HG02885 (cell line): ENCODE results near the gene UAP1.
"Not testable (repeated sequence)": the region's sequence is repeated elsewhere in the genome, so short reads cannot be mapped to it uniquely, and the experiment has no call there.

ENCODE experiments used
- ATAC-seq: cut with Tn5 transposase; IDR thresholded peaks from one replicate; pipeline ENCODE4 v1.9.1; 2021; ENCODE audit warnings: mild to moderate bottlenecking; ENCODE audit not compliant: unreplicated experiment, poor library complexity

Gene UAP1

DNA sequence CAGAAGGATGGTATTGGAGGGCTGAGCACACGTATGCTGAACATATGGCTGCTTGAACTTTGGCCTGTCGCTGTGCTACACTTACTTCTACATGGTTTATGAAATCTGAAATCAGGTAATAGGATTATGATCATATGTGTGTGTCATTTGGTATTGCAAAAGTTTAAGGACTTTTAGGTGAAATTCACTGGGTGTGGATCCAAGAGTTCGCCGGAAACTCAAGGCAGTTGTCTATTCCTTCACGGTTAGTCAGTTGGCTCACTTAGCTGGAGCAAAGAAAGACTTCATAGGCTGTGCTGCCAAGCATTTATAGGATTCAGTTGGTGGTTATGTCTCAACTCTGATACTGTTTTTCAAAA is 927 bp downstream of the UAP1 start:
- ATAC-seq: no peak

DNA sequence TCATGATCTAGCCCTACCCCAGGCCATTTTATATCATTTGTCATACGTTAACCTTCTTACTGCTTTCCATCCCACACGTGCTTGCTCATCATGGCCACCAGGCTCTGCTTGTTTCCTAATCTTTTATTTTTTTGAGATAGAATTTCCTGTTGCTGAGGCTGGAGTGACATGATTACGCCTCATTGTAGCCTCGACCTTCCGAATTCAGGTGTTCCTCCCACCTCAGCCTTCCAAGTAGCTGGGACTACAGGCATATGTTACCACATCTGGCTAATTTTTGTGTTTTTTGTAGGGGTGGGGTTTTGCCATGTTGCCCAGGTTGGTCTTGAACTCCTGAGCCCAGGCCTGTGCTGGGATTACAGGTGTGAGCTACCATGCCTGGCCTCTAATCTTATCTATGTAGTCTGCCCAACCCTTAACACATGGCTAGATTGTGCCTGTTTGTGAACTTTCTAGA is 3.3 kb downstream of the UAP1 start:
- ATAC-seq: no peak

DNA sequence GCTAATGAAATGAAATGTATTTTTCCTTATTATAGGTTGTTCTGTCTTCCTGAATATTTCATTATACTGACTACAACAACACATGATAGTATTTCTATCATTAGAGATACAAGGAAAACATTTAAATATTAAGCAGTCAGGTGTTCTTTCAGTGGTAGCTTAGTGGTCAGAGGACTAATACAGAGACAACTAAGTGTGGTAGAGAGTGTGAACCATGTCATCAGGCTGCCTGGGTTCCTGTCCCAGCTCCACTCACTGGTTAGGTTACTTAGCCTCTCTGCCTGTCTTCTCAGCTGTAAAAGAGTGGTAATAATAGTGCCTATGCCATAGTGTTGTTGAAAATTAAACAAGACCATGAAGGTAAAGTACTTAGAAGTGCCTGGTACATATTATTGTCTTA is 3.9 kb downstream of the UAP1 start:
- ATAC-seq: no peak

DNA sequence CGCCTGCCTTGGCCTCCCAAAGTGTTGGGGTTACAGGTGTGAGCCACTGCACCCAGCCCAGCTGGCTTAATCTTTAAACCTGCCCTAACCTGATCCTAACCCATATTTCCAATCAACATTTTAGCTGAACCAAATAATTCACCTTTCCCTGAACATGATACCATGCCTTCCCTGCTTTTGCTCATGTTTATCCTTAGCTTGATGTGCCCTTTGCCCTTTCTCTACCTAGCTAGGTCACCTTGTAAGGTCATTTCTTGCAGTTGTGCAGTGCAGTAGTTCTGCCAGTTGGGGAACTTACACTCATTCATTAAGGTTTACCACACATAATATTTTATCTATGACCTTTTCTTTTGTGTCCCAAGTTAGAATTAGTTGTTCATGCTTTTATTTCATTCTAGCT is 5.3 kb downstream of the UAP1 start:
- ATAC-seq: no peak

DNA sequence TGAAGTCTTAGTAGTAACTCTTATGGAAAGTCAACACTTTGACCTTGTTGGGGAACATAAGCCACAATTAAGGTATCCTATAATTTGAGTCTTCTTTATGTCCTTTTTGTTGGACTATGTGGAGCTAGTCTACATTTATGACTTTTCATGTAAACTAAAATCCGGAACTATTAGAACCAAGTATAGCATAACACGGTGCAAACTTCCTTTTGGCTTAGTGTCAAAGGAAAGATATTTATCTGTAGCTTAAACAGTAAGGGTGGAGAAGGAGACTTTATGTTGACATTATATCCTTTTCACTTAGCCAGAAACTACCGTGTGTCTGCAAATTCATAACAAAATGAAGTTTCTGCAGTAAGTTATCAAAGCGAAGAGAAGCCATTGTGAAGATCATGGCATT is 7.3 kb downstream of the UAP1 start:
- ATAC-seq: no peak

DNA sequence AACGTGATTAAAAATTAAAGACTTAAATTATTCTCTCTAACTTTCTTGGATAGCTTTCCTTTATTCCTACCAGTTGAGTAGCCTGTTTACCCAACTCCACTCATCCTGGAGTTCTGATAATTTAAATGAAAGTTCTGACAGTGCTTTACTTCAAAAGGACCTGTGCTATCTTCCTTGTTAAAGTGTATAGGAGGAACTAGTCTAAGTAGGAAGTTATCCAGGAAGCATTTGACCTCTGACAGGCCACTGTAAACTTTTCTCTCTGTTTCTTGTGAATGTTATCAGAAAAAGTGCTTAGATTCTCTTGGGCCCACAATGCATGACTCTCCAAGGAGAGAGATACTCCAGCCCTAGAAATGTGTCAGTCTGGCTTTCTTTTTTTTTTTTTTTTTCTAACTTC is 9.2 kb downstream of the UAP1 start:
- no peak for ATAC-seq

DNA sequence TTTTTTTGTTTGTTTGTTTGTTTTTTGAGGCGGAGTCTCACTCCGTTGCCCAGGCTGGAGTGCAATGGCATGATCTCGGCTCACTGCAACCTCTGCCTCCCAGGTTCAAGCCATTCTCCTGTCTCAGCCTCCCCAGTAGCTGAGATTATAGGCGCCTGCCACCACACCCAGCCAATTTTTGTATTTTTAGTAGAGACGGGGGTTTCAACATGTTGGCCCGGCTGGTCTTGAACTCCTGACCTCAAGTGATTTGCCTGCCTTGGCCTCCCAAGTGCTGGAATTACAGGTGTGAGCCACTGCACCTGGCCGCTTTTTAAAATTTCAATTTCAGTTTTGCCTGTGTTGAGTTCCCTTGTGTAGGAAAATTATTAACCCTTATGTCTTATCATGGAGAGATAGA is 9.6 kb downstream of the UAP1 start:
- not testable (repeated sequence) for ATAC-seq

DNA sequence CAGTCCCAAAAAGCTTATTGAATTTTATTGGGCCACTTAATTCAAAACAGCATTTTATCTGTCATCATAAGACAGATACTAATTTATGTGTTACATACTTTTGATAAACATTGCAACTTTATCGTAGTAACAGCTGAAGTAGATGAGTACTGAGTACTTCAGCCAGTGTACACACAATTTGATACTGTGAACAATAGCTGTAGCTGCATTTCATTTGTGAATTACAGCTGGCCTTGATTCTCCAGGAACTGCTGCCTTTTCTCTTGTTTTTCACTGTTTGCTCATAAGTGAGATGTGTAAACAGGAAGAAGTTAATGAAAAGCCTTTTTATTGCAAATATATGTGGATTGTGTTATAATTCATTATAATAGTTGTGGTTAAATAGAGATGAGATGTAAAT is 10.2 kb downstream of the UAP1 start:
- no peak for ATAC-seq

DNA sequence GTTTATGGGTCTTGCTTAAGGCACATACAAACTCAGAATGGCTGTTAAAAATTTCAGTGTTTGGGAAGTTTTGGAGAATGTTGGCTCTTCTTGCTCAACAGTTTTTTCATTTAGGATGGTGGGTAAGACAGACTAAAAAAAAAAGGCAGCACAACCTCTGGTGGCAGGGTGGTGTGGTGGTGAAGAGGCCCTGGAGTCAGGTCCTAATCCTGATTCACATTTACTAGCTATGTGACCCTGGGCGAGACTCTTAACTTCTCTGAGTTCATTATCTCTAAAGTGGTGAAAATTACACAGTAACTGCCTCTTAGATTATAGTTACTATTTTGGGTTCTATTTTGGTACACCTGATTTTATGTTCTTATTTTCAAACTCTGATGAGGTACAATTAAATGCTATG is 11.6 kb downstream of the UAP1 start:
- no peak for ATAC-seq

DNA sequence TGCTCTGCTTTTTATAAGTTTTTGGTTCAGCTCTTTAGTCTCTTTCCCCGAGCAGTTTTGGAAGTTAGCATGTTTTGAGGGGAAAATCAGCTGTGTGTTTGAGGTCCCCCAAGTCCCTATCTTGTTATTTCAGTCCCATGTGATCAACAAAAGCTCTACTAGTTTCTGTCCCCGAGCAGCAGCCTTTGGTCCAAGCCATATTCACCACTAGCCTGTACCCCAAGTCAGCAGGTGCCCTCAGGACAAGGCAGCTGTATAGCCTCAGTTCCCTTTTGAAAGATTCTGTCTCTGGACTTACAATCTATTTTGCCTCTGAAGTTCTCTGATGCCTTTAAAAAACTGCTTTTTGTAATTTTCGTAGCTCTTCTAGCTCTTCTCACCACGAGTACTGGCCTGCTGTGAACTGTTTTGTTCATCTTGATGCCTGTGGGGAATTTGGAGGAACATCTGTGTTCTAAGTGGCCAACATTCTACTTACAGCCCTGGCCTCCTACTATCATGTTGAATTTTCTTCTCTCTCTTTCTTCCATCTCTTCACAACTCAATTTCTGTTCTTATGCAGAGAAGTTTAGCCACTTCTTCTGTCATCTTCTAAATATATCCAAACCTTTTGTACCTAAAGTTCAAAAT is 16.7 kb downstream of the UAP1 start:
- no peak for ATAC-seq

DNA sequence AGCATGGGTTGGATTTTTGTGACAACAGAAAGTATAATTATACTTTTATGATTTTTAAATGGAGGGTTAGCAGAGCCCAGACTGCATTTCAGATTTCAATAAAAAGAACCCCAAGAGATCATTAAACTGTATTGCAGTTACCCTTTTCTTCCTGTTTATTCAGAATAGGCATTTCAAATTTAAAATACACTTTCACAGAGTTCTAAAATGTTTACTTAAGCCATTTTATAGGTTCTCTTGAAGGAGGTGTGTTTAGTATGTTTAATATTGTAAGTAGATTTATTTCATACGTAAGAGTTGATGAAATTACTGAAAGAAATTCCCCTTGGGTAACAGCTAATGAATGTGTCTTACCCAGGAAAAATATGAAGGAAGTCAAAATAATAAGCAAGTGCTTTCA is 17.4 kb downstream of the UAP1 start:
- ATAC-seq: no peak

DNA sequence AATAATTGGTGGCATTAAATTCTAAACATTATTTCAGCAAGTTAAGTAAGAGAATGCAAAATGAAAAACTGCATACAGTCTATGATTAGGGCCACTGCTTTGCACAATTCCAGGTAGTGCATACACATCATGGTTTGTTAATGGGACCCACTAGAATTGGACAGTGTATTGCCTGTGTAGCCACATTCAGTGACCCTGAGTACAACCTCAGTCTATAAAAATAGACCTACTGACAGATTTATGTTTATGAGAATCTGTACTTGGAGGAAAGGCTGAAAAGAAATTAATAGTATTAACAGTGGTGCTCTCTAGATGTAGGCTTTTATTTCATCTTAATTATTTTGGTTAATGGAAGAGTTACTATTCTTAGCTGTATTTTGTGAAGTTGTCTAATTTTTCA is 18.8 kb downstream of the UAP1 start:
- ATAC-seq: no peak

DNA sequence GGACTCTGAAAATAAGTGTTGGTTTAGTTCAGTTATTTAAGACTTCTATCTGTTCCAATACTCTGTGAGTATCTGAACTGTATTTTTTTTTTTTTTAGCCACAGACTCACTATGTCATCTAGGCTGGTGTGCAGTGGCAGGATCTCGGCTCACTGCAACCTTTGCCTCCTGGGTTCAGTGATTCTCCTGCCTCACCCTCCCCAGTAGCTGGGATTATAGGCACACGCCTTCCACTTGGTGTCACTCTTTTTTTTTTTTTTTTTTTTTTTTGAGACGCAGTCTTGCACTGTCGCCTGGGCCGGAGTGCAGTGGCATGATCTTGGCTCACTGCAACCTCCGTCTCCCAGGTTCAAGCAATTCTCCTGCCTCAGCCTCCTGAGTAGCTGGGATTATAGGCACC is 21.4 kb downstream of the UAP1 start:
- not testable (repeated sequence) for ATAC-seq

DNA sequence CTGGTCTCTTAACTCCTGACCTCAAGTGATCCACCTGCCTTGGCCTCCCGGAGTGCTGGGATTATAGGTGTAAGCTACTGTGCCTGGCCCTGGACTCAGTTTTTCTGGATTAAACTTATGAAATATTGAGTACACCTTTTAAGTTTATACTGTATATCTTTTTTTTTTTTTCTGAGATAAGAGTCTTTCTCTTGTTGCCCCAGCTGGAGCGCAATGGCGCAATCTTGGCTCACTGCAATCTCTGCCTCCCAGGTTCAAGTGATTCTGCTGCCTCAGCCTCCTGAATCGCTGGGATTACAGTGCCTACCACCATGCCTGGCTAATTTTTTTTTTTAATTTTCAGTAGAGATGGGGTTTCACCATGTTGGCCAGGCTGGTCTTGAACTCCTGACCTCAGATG is 23.6 kb downstream of the UAP1 start:
- ATAC-seq: not testable (repeated sequence)

DNA sequence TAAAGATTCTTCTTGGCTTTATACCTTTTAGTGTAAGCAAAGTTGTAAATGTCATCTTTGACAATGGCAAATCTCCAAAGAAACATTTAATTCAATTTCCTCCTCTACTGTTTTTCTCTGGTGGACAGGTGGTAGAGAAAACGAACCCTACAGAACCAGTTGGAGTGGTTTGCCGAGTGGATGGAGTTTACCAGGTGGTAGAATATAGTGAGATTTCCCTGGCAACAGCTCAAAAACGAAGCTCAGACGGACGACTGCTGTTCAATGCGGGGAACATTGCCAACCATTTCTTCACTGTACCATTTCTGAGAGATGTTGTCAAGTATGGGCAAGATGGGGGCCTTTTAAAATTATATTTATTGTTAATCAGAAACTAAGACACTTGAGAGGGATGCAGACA is 25.8 kb downstream of the UAP1 start:
- no peak for ATAC-seq

DNA sequence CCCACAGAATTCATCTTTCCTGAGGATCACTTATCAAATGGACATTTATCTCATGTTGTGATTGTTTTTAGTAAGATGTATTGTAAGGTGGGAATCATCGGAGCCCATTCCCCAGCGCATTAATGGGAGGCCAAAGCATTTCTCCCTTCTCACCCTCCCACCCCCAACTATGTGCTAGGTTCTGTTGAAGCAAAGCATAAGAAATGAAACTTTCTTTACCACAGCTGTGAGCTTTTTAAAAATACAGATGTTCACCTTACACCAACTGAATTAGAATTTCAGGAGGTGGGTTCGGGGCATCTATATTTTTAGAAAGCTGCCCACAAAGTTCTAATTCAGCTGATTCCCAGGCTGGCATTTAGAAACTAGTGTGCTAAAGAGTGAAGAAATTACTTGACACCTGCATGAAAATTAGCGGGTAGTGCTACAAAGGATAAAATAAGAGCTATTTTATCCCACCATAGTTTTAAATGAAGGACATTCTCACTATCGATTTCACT is 26.3 kb downstream of the UAP1 start:
- ATAC-seq: no peak

DNA sequence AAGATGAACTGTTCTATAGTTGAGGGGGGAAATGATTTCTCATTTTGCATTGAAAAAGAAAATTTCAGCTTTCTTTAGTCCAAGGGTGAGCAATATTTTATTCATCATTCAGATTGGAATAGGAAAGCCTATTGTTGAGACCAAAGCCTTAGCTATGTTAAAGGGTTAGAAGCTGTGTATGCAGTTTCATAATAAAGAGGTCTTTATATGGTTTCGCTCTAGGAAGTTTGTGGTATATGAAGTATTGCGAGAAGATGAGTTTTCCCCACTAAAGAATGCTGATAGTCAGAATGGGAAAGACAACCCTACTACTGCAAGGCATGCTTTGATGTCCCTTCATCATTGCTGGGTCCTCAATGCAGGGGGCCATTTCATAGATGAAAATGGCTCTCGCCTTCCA is 28.6 kb downstream of the UAP1 start:
- ATAC-seq: no peak

DNA sequence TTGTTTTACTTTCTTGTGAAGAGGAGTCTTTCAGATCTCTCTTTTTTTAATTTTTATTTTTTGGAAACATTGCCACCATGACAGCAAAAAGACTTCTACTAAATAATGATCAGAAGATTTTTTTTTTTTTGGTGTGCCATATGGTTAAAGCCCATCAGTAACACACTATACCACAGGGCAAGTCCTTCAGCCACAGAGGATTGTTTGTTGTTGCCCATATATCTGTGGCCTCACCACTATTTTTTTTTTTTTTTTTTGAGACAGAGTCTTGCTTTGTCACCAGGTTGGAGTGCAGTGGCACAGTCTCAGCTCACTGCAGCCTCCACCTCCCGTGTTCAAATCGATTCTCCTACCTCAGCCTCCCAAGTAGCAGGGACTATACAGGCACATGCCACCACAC is 29.2 kb downstream of the UAP1 start:
- ATAC-seq: no peak

DNA sequence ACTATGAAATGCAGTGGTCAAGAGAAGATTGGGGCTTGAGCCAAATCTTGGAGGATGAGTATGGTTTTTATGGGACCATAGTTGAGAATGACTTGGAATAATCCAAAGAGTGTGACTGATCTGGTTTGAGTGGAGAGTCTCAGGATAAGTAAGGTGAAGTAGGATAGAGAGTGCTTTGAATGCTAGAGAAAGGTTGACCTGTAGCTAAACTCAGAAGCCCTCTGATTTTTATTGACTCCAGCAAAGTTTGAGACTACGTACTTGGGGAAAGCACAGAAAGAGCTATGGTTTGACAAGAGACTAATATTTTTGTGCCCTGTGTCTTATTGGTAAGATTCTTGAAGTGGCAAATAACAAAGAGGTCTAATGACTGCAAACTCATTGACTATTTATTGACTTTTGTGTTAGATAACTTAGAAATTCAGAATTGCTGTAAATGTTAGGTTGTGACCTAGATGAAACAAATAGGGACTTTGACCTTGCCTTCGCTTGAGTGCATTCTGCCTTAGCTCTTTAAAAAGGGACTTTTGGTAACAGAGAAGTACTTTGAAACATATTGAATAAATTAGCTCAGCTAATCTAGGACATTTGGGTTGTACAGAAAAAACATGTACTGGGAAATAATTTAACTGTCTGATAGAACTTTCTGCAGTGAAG is 35.1 kb downstream of the UAP1 start:
- ATAC-seq: no peak

DNA sequence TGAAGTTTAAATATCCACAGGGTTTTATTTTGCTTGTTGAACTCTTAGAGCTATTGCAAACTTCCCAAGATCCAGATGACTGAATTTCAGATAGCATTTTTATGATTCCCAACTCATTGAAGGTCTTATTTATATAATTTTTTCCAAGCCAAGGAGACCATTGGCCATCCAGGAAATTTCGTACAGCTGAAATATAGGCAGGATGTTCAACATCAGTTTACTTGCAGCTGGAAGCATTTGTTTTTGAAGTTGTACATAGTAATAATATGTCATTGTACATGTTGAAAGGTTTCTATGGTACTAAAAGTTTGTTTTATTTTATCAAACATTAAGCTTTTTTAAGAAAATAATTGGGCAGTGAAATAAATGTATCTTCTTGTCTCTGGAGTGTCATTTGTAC is 37.9 kb downstream of the UAP1 start:
- no peak for ATAC-seq

DNA sequence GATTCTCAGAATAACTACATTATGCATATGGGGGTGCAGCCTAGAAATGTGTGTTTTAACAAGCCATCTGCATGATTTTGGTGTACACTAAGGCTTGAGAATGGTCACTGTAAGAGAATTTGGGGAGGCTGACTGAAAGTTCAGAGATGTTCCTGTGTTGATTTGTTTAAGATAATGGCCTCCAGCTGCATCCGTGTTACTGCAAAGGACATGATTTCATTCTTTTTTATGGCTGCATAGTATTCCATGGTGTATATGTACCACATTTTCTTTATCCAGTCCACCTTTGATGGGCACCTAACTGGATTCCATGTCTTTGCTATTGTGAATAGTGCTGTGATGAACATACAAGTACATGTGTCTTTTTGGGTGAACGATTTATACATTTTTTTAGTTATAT is 41.6 kb downstream of the UAP1 start:
- not testable (repeated sequence) for ATAC-seq

DNA sequence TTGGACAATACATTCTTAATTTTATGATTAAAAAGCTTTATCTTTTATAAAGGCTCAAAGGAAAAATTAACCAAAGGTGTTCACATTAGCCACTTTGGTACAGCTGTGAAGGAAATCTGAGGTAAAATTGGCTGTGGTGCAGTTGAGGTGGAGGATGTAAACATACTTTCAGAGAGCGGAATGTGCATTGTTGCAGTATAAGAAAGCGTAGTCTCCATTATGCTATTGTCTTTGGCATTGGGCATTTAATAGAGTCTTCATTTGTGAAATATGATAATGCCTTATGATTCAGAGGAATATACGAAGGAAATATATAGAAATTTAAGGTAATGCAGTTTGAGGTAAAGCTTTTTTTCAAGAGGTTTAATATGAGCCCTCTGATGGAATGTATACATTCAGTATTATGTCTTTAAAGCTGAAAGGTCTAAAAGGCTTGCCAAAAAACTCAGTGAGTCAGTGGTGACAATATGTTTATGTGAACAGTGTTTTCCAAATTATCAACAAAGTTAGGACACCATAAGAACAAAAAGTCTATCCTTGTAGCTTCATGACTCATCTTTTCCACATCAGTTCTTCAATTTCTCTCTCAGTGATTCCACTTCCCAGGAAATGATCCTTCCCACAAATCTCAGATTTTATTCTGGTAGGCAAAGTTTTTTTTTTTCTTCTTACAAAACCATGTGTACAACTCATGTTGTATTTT is 43.9 kb downstream of the UAP1 start:
- no peak for ATAC-seq
